HepG2 (cell line): ENCODE measurements around the gene SLIT1. TPM values are rescaled to one million over a fixed set of nuclear protein-coding genes. Genes with fewer than 3 reads are reported as not detected.
A peak's percentile ranks its signal among the peaks of the same experiment; 100 is the strongest.

ENCODE experiments used
- CBFB ChIP-seq: sonication (generic); formaldehyde crosslinking; IDR thresholded peaks from 2 replicates; pipeline ENCODE4 v1.4.0; 2020; ENCODE audit warnings: missing genetic modification reagents
- CEBPG ChIP-seq: IDR thresholded peaks from 2 replicates; pipeline ENCODE4 v1.6.1; 2016
- DMAP1 ChIP-seq: IDR thresholded peaks from 2 replicates; pipeline ENCODE4 v1.6.1; 2016
- DRAP1 ChIP-seq: IDR thresholded peaks from 2 replicates; pipeline ENCODE4 v1.6.1; 2016; ENCODE audit warnings: missing genetic modification reagents, missing compliant biosample characterization
- GPBP1L1 ChIP-seq: sonication (generic); formaldehyde crosslinking; IDR thresholded peaks from 2 replicates; pipeline ENCODE4 v1.5.0; 2020; ENCODE audit warnings: mild to moderate bottlenecking, missing genetic modification reagents
- NFE2L1 ChIP-seq: sonication (generic); formaldehyde crosslinking; IDR thresholded peaks from 2 replicates; pipeline ENCODE4 v1.4.0; 2020; ENCODE audit warnings: missing genetic modification reagents, mild to moderate bottlenecking, borderline replicate concordance
- PHF8 ChIP-seq: sonication (generic); formaldehyde crosslinking; IDR thresholded peaks from 2 replicates; pipeline ENCODE4 v1.5.0; 2020; ENCODE audit warnings: missing genetic modification reagents
- PRDM15 ChIP-seq: sonication (generic); formaldehyde crosslinking; IDR thresholded peaks from 2 replicates; pipeline ENCODE4 v1.4.0; 2020; ENCODE audit warnings: missing genetic modification reagents
- TCF7 ChIP-seq: sonication (generic); IDR thresholded peaks from 2 replicates; pipeline ENCODE4 v1.6.1; 2016; ENCODE audit warnings: antibody characterized with exemption, low read depth
- ZFY ChIP-seq: sonication (generic); formaldehyde crosslinking; IDR thresholded peaks from 2 replicates; pipeline ENCODE4 v1.4.0; 2020; ENCODE audit warnings: missing genetic modification reagents
- ZMAT3 ChIP-seq: sonication (generic); formaldehyde crosslinking; conservative IDR thresholded peaks from 2 replicates; pipeline ENCODE4 v1.7.0; 2021; ENCODE audit warnings: missing genetic modification reagents
- ZNF205 ChIP-seq: IDR thresholded peaks from 2 replicates; pipeline ENCODE4 v1.6.1; 2018; ENCODE audit warnings: missing biosample characterization, missing genetic modification reagents
- ZNF292 ChIP-seq: sonication (generic); formaldehyde crosslinking; IDR thresholded peaks from 2 replicates; pipeline ENCODE4 v1.8.1; 2022; ENCODE audit warnings: mild to moderate bottlenecking, low read depth, missing genetic modification reagents, borderline replicate concordance
- ZNF430 ChIP-seq: sonication (generic); formaldehyde crosslinking; IDR thresholded peaks from 2 replicates; pipeline ENCODE4 v1.9.0; 2021; ENCODE audit warnings: mild to moderate bottlenecking, missing genetic modification reagents
- ZNF484 ChIP-seq: sonication (generic); formaldehyde crosslinking; IDR thresholded peaks from 2 replicates; pipeline ENCODE4 v1.5.1; 2020; ENCODE audit warnings: mild to moderate bottlenecking, low read depth, missing genetic modification reagents, borderline replicate concordance
- ZNF709 ChIP-seq: sonication (generic); formaldehyde crosslinking; IDR thresholded peaks from 2 replicates; pipeline ENCODE4 v1.5.0; 2020; ENCODE audit warnings: mild to moderate bottlenecking, missing genetic modification reagents
- ZNF788 ChIP-seq: sonication (generic); formaldehyde crosslinking; IDR thresholded peaks from 2 replicates; pipeline ENCODE4 v1.5.0; 2020; ENCODE audit warnings: mild to moderate bottlenecking, missing genetic modification reagents, borderline replicate concordance
- polyA plus RNA-seq, 8 experiments: library from polyadenylated mRNA; depleted of rRNA in 3 of 8; stranded (reverse) in 7 of 8; unstranded in 1 of 8; fragments of >200 nt; fragmentation: Illumina TruSeq in 4 of 8; extraction: Trizol in 4 of 8; gene quantifications; 2 replicates each; pipeline versions ENCODE4 v1.2.1 to v1.2.3, GENCODE V29; 2011 to 2016; ENCODE audit warnings: low read depth in 4 of 8, missing spikeins in 1 of 8, mixed read lengths in 1 of 8; ENCODE audit not compliant: insufficient read depth in 1 of 8
- total RNA-seq, 5 experiments: library from RNA; depleted of rRNA; stranded (reverse); fragments of >200 nt; fragmentation: Illumina TruSeq; extraction: Trizol; gene quantifications; 2 replicates each; pipeline ENCODE4 v1.2.3, GENCODE V29; 2016; ENCODE audit warnings: low read depth in 1 of 5
- TF ChIP-seq, protein P1 (sequence below): sonication (generic); formaldehyde crosslinking; IDR thresholded peaks from 2 replicates; pipeline ENCODE4 v1.4.0; 2020; ENCODE audit warnings: missing genetic modification reagents
- TF ChIP-seq, protein P2 (sequence below): sonication (generic); formaldehyde crosslinking; conservative IDR thresholded peaks from 2 replicates; pipeline ENCODE4 v1.5.0; 2020; ENCODE audit warnings: missing genetic modification reagents
- TF ChIP-seq, protein P3 (sequence below): sonication (generic); formaldehyde crosslinking; IDR thresholded peaks from 2 replicates; pipeline ENCODE4 v1.8.0; 2022; ENCODE audit warnings: mild to moderate bottlenecking, missing genetic modification reagents; ENCODE audit not compliant: insufficient replicate concordance

The SLIT1 gene
- total and polyA plus RNA-seq, 2 of the 13 experiments (the other 11 are each of a cell fraction or from before 2014, with no cell fraction given): 0.09 to 0.33 TPM

DNA sequence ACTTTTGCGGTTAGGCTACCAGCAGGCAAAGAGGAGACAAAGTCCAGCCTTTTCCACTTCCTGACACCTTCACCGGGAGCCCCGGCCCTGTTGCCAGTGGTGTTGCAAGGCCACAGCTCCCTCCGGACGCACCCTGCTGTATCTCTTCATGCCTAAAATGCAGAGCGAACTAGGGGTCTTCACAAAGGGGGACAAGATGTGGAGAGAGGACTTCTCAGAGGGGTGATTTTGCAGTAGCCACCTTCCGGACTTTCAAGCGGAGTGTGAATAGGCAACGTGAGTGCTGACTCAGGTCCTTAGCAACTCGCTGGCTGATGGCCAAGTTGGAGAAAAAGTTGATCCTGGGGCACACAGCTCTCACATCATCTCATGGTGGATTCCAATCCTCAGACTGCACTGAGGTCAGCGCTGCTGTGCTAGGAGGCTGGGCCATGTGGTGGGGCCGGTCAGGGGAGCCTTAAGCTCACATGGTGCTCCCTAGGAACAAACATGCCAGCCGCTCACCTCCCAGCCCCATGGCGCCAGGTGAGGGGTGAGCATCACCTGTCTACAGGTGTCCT, 187.3 kb downstream of the SLIT1 start (continued):
- TF ChIP-seq, protein P1, sequence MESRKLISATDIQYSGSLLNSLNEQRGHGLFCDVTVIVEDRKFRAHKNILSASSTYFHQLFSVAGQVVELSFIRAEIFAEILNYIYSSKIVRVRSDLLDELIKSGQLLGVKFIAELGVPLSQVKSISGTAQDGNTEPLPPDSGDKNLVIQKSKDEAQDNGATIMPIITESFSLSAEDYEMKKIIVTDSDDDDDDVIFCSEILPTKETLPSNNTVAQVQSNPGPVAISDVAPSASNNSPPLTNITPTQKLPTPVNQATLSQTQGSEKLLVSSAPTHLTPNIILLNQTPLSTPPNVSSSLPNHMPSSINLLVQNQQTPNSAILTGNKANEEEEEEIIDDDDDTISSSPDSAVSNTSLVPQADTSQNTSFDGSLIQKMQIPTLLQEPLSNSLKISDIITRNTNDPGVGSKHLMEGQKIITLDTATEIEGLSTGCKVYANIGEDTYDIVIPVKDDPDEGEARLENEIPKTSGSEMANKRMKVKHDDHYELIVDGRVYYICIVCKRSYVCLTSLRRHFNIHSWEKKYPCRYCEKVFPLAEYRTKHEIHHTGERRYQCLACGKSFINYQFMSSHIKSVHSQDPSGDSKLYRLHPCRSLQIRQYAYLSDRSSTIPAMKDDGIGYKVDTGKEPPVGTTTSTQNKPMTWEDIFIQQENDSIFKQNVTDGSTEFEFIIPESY: peak; percentile 64
- no peak for TF ChIP-seq ZNF205 (CRISPR knock-in tag)
- TF ChIP-seq CBFB (CRISPR knock-in tag): no peak
- TF ChIP-seq, protein P2, sequence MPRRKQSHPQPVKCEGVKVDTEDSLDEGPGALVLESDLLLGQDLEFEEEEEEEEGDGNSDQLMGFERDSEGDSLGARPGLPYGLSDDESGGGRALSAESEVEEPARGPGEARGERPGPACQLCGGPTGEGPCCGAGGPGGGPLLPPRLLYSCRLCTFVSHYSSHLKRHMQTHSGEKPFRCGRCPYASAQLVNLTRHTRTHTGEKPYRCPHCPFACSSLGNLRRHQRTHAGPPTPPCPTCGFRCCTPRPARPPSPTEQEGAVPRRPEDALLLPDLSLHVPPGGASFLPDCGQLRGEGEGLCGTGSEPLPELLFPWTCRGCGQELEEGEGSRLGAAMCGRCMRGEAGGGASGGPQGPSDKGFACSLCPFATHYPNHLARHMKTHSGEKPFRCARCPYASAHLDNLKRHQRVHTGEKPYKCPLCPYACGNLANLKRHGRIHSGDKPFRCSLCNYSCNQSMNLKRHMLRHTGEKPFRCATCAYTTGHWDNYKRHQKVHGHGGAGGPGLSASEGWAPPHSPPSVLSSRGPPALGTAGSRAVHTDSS (CRISPR knock-in tag): no peak
- TF ChIP-seq ZNF430: no peak; the same call in 1 of the 2 replicates
- TF ChIP-seq PHF8 (CRISPR knock-in tag): peak; percentile 51
- TF ChIP-seq ZNF484: no peak
- no peak for TF ChIP-seq ZNF709 (CRISPR knock-in tag)
- no peak for TF ChIP-seq NFE2L1 (CRISPR knock-in tag)
- 0 out of 2 replicates have a peak, but pooled peaks have one; percentile 15 for TF ChIP-seq DRAP1
- TF ChIP-seq ZNF292 (CRISPR knock-in tag): peak; percentile 51; the same call in 1 of the 2 replicates
- TF ChIP-seq TCF7: no peak
- no peak for TF ChIP-seq GPBP1L1 (CRISPR knock-in tag)
- TF ChIP-seq ZFY (CRISPR knock-in tag): peak; percentile 57; the same call in 1 of the 2 replicates
- no peak for TF ChIP-seq ZNF788 (CRISPR knock-in tag)
- peak; percentile 73 for TF ChIP-seq CEBPG
- TF ChIP-seq, protein P3, sequence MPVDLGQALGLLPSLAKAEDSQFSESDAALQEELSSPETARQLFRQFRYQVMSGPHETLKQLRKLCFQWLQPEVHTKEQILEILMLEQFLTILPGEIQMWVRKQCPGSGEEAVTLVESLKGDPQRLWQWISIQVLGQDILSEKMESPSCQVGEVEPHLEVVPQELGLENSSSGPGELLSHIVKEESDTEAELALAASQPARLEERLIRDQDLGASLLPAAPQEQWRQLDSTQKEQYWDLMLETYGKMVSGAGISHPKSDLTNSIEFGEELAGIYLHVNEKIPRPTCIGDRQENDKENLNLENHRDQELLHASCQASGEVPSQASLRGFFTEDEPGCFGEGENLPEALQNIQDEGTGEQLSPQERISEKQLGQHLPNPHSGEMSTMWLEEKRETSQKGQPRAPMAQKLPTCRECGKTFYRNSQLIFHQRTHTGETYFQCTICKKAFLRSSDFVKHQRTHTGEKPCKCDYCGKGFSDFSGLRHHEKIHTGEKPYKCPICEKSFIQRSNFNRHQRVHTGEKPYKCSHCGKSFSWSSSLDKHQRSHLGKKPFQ (CRISPR knock-in tag): peak; percentile 46
- TF ChIP-seq PRDM15 (CRISPR knock-in tag): no peak
- peak; percentile 40; the same call in 1 of the 2 replicates for TF ChIP-seq DMAP1 (CRISPR knock-in tag)
- no peak for TF ChIP-seq ZMAT3 (CRISPR knock-in tag)
